Brain microvascular endothelial cell (primary cell): ENCODE data around the gene POLR2J.

ENCODE experiments used
- DNase-seq: peaks from one replicate; pipeline ENCODE4 v3.0.0-alpha.2; 2020
- H3K27ac ChIP-seq: fragments of 250-450 bp; sonication (Bioruptor Pico); 2 replicates; pipeline ENCODE4 v1.5.1; 2020; ENCODE audit warnings: mild to moderate bottlenecking, moderate library complexity
- H3K27me3 ChIP-seq: fragments of 250-450 bp; sonication (Bioruptor Pico); replicated peaks from 2 replicates; pipeline ENCODE4 v1.5.1; 2020; ENCODE audit warnings: mild to moderate bottlenecking
- H3K36me3 ChIP-seq: fragments of 250-450 bp; sonication (Bioruptor Pico); replicated peaks from 2 replicates; pipeline ENCODE4 v1.5.1; 2020; ENCODE audit warnings: mild to moderate bottlenecking
- H3K4me3 ChIP-seq: 2 replicates; pipeline ENCODE4 v1.5.1; 2011; ENCODE audit warnings: low read depth, mild to moderate bottlenecking, control low read depth, low read length, moderate library complexity
- CTCF ChIP-seq: IDR thresholded peaks from 2 replicates; pipeline ENCODE4 v1.5.1; 2011; ENCODE audit warnings: low read depth, mild to moderate bottlenecking, moderate library complexity, low read length, control low read depth, inconsistent platforms; ENCODE audit errors: missing control alignments
- in situ Hi-C: cut with HindIII; loops from 2 replicates; pipeline ENCODE4 v1.10.0; 2017; ENCODE audit warnings: low sequenced_read_pairs, low pct_ligation_motif_present

POLR2J gene

GRCh38 chr7:102427019-102427405 lies 51.7 kb downstream of the POLR2J start:
- Histone ChIP-seq H3K4me3 (no peak overlapping the region), H3K27me3 (no peaks in the 10 kb centered on the region), H3K36me3 (peaks cover 18% of the 10 kb centered on the region), H3K27ac (no peak overlapping the region)
- no peak for TF ChIP-seq CTCF
- in situ Hi-C loops, result no loop called here
- no peak for DNase-seq

- Histone ChIP-seq H3K27ac (no peak overlapping the region), H3K36me3 (peaks cover 18% of the 10 kb centered on the region), H3K27me3 (no peaks in the 10 kb centered on the region), H3K4me3 (no peak overlapping the region)
- DNase-seq, result no peak
- in situ Hi-C loops, result no loop called here
- no peak for TF ChIP-seq CTCF
Observed at GRCh38 chr7:102426268-102427018, 52.3 kb downstream of the POLR2J start.

- Histone ChIP-seq H3K27me3 (no peaks in the 10 kb centered on the region), H3K27ac (no peak overlapping the region), H3K4me3 (no peak overlapping the region), H3K36me3 (peaks cover 23% of the 10 kb centered on the region)
- in situ Hi-C loops, result no loop called here
- no peak for DNase-seq
- TF ChIP-seq CTCF, result no peak
Observed at GRCh38 chr7:102425639-102426267, 53.0 kb downstream of the POLR2J start.

DNA sequence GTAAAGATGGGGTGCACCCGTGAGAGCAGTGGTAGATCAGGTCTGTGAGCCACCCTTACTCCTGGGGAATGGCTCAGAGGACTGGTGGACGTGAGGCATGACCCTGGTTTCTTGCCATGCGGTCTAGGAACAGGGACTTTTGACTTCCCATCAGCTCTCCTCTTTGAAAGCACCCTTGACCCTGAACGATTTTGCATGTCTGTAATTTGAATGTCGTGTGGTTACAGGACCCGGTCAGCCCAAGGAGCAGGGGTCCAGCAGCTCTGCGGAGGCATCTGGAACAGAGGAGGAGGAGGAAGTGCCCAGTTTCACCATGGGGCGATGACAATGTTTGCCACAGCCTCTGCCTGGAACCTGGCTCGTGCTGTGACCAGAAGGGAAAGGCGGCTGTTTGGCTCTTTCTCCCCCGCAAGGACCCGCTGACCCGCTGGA lies 53.9 kb downstream of the POLR2J start:
- H3K27ac ChIP-seq, result no peak overlapping the region
- no peaks in the 10 kb centered on the region for H3K27me3 ChIP-seq
- DNase-seq, result no peak
- H3K4me3 ChIP-seq, result no peak overlapping the region
- in situ Hi-C loops, result no loop called here
- TF ChIP-seq CTCF, result no peak
- peaks cover 23% of the 10 kb centered on the region for H3K36me3 ChIP-seq

DNA sequence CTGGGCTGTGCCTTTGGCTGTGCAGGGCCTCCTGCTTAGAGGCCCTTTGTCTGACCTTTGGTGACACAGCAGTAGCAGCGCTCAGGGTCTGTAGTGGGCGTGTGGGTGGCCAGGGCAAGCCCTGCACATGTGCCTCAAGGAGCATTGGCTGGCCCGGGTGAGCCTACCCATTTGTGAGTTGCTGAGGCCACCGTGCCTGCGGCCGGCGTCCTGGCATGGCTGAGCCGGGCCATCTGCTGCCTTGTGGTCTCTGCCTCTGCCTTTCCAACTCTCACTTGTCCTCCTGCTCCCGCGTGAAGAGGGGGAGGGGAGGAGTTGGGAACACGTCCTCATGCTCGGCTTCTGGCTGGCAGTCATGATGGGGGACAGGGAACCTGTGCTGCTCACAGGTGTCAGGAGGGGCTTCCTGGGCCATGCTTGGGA lies 54.6 kb downstream of the POLR2J start:
- in situ Hi-C loops, result no loop called here
- Histone ChIP-seq H3K27me3 (no peaks in the 10 kb centered on the region), H3K4me3 (no peak overlapping the region), H3K27ac (no peak overlapping the region), H3K36me3 (peaks cover 26% of the 10 kb centered on the region)
- DNase-seq, result no peak
- TF ChIP-seq CTCF, result no peak
